Esophagus muscularis mucosa (tissue), 4 donors: Measurements from ENCODE around the gene GALNT2.

Experiments used
- EP300 ChIP-seq: sonication (generic); formaldehyde crosslinking; IDR thresholded peaks from one replicate; pipeline ENCODE4 v1.6.1; 2017; ENCODE audit warnings: antibody characterized with exemption
- POLR2A ChIP-seq: fragments of 450-650 bp; IDR thresholded peaks from one replicate; pipeline ENCODE4 v1.6.1; 2017; ENCODE audit warnings: antibody characterized with exemption, moderate library complexity, mild to moderate bottlenecking, low read depth
- TF ChIP-seq, protein P1 (sequence below), 3 experiments: fragments of 200-600 bp in 2 of 3; fragments of 450-650 bp in 1 of 3; sonication (generic) in 2 of 3; IDR thresholded peaks; one replicate each; pipeline ENCODE4 v1.5.1; 2017 to 2019; ENCODE audit warnings: antibody characterized with exemption in 3 of 3, mild to moderate bottlenecking in 2 of 3, moderate library complexity in 1 of 3

DNA sequence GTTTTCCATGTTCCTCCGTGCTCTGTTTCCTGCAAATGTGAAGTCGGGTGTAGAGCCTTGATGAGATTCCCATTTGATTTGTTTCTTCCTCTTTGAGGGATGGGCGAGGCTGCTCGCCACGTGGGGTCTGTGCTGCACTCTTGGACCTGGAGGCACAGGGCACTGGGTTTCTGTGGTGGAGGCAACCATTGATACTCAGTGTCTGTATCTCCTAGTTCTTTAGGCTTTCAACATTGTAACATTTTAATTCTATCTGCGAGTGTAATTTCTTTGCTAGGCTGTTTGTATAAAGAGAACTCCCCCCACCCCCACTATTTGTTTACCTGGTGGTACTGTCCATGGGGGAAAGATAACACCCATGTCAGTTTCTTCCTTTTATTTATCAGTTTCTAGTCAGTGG, 52.3 kb downstream of the GALNT2 start:
- TF ChIP-seq, protein P1, sequence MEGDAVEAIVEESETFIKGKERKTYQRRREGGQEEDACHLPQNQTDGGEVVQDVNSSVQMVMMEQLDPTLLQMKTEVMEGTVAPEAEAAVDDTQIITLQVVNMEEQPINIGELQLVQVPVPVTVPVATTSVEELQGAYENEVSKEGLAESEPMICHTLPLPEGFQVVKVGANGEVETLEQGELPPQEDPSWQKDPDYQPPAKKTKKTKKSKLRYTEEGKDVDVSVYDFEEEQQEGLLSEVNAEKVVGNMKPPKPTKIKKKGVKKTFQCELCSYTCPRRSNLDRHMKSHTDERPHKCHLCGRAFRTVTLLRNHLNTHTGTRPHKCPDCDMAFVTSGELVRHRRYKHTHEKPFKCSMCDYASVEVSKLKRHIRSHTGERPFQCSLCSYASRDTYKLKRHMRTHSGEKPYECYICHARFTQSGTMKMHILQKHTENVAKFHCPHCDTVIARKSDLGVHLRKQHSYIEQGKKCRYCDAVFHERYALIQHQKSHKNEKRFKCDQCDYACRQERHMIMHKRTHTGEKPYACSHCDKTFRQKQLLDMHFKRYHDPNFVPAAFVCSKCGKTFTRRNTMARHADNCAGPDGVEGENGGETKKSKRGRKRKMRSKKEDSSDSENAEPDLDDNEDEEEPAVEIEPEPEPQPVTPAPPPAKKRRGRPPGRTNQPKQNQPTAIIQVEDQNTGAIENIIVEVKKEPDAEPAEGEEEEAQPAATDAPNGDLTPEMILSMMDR (IDR thresholded peaks at IDR 0.05), result no peak
- TF ChIP-seq EP300, result no peak
- no peak for TF ChIP-seq POLR2A
